T-helper 2 cell treated with Interferon-gamma antibody and Interleukin-4, amounts not matched to agents 100 ng/mL and 5 ng/mL, for 36 hours (primary cell): ENCODE results near the gene ITGAE. TPM values are rescaled to one million over a fixed set of nuclear protein-coding genes. Genes with fewer than 3 reads are reported as not detected.

Experiments used
- intact Hi-C: fragments of 100-400 bp; cut with micrococcal nuclease; formaldehyde crosslinking; loops from one replicate; pipeline ENCODE4 v1.15.1; 2023
- total RNA-seq: library from RNA; stranded (reverse); gene quantifications from 2 replicates; pipeline ENCODE4 v1.2.3, GENCODE V29; 2022

ITGAE gene
- total RNA-seq, 1 donor from 2014 or later: 34.5 TPM

DNA sequence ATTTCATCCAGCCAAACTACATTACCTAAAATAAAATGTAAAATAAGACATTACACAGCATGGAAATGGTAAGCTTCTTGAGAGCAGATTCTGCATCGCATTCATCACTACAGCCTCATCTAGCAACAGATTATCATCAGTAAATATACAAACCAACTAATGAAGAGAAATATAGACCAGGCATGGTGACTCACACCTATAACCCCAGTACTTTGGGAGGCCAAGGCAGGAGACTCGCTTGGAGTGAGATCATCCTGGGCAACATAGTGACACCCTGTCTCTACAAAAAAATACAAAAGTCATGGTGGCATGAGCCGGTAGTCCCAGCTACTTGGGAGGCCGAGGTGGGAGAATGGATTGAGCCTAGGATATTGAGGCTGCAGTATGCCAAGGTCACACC, 25.2 kb upstream of the ITGAE start:
- intact Hi-C loops: loop anchor here (2.0 kb wide), 1 partner anchor 143 kb away; no protein-coding TSS in a partner anchor

- intact Hi-C loops: no loop called here
Measured at GRCh38 chr17:3821101-3821500, 20.1 kb upstream of the ITGAE start.

- intact Hi-C loops: no loop called here
Measured at GRCh38 chr17:3818786-3819185, 17.8 kb upstream of the ITGAE start.

- intact Hi-C loops: no loop called here
Measured at GRCh38 chr17:3817851-3818605, 17.0 kb upstream of the ITGAE start.

DNA sequence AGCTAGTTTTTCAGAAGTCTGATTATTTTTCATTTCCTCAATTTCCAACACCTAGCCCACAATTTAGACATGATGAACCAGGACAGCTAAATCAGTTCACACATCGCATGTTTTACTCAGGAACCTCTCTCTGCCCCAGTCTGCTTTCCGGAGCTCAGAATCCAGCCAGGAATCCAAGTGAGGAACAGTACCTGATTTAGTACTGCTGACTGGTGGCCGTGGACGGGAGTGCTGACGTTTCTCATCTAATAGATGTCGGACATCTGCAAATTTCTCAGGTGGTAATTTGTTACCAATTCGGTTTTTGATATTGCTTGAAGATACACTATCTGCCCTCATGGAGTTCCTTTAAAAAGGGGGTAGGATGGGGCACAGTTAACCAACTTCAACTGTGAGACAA, 14.9 kb upstream of the ITGAE start:
- intact Hi-C loops: no loop called here

DNA sequence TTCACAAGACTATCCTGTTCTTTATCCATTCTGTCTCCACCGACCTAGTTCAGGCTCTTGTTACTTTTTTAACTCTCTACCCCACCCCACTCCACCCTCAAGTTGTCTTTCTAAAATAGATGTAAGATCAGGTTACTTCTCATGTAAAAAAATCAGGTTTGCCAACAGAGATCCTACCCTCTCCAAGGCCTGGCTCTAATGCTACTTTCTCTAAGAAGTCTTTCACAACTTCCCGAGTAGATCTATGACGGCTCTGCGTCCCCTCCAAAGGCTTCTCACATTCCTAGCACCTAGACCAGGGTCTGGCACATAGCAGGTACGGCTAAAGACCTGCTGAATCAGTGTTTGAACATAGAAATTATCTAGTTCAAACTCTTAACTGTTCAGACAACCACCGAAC, 14.1 kb upstream of the ITGAE start:
- intact Hi-C loops: no loop called here

- intact Hi-C loops: no loop called here
Measured at GRCh38 chr17:3814361-3814760, 13.4 kb upstream of the ITGAE start.

DNA sequence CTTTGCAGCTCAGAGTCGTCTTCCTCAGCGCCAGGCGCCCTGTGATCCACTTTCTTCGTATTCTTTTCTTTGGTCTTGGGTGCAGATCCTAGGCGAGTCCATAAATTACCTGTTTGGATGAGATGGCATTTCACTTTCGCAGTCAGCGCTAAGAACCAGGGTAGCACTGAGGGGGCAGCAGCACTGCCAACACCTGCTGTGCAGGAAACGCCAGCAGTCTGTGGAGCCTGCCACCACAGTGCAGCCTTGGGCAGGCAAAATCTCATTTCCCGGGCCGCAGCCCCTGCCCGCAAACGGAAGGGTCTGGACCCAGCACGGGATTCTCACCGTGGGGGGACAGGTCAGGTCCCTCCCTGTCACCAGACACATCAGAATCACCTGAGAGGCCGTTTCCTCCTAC, 12.2 kb upstream of the ITGAE start:
- intact Hi-C loops: no loop called here

- intact Hi-C loops: no loop called here
Measured at GRCh38 chr17:3812771-3813170, 11.8 kb upstream of the ITGAE start.

GRCh38 chr17:3812284-3812683, 11.3 kb upstream of the ITGAE start:
- intact Hi-C loops: no loop called here

GRCh38 chr17:3810019-3810418, 9.0 kb upstream of the ITGAE start:
- intact Hi-C loops: no loop called here

GRCh38 chr17:3809135-3809534, 8.1 kb upstream of the ITGAE start:
- intact Hi-C loops: no loop called here

GRCh38 chr17:3808701-3809100, 7.7 kb upstream of the ITGAE start:
- intact Hi-C loops: no loop called here

DNA sequence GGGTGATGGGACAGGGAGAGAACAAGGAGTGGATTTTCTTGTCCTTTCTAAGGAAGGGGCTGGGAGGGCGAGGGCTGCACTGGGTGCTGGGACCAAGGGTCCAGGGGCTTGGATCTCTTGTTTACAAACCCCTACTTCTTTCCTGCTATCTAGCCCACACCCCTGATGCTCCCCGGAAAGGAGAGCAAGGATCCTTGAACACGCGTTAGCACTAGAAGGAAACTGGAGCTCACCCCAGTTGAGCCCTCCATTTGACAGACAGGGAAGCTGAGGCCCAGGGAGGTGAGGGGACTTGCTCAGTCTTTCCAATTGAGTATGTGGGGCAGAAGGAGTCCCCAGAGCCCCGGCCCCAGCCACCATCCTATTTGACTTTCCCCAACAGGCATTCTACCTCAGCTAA, 4.6 kb upstream of the ITGAE start:
- intact Hi-C loops: no loop called here

DNA sequence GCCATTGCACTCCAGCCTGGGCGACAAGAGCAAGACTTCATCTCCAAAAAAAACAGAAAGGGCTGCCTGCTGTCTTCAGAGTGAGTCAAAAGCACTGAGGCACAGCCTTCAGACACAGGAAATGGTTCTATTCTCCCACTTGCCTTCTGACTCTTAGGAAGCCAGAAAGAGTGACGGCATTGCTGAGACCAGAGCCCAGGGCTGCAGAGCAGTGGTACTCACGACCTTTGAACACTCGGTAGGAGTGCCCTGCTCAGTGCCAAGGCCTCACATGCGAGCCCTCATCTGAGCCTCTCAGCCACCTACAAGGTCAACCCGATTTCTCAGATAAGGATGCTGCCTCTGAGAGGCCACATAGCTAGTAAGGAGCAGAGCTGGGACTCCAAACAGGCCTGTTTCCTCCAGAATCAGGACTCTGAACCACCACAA, 3.5 kb upstream of the ITGAE start:
- intact Hi-C loops: no loop called here

- intact Hi-C loops: no loop called here
Measured at GRCh38 chr17:3803308-3803640, 2.3 kb upstream of the ITGAE start.

- intact Hi-C loops: no loop called here
Measured at GRCh38 chr17:3802461-3803307, 1.7 kb upstream of the ITGAE start.

DNA sequence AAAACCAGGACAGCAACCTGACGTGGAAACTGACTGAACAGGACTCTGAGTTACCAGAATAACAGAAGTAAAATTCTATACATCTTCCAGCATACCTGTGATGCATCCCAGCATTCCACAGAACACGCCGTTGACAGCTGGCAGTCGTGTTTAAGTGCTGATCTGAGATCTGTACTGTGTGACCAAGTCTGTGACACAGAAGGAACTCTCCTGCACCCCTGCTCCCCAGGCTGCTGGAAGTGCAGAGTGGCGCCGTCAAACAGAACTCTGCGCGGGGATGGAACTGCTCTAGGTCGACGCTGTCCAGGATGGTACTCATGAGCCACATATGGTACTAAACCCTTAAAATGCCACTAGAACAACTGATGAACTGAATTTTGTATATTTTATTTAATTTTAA, 804 bp upstream of the ITGAE start:
- intact Hi-C loops: no loop called here

DNA sequence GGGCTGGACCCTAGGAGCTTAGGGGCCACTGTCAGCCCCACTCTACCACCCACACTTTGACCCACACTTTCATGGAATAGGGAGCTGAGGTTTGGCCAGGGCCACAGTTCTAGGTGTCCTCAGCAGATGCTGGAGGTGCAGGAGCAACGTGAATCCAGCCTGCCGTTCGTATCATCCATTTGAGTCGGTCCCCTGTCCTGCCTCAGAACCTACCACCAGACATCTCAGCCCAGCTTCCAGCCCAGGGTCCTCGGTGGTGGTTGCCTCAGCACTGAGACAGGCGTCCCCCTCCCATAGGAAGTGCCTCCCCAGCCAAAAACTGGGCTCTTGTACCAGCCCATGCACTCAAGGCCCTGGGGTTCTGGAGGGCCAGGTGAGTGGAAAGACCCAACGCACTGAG, 359 bp upstream of the ITGAE start:
- intact Hi-C loops: no loop called here

- intact Hi-C loops: loop anchor here (5.0 kb wide), 1 partner anchor 47 kb away; no protein-coding TSS in a partner anchor
Measured at GRCh38 chr17:3799181-3799945, 1.6 kb downstream of the ITGAE start.

GRCh38 chr17:3798273-3799180, 2.5 kb downstream of the ITGAE start:
- intact Hi-C loops: loop anchor here (5.0 kb wide), 1 partner anchor 46 kb away; no protein-coding TSS in a partner anchor
